M059J (cell line): ENCODE data around the gene TPMT. TPM values are rescaled to one million over a fixed set of nuclear protein-coding genes. Genes with fewer than 3 reads are reported as not detected.

ENCODE experiments used
- DNase-seq: peaks from one replicate; pipeline ENCODE4 v3.0.0-alpha.2; 2012; ENCODE audit warnings: low read depth
- total RNA-seq: library from RNA; depleted of rRNA; stranded (reverse); fragments of >200 nt; shearing (Covaris generic); gene quantifications from 2 replicates; pipeline ENCODE4 v1.2.3, GENCODE V29; 2014

The TPMT gene
- total RNA-seq, 1 experiment from 2014 or later = 58.4 TPM

- no peak for DNase-seq
Measured at GRCh38 chr6:18117136-18117535, 37.7 kb downstream of the TPMT start.

GRCh38 chr6:18115356-18115755, 39.5 kb downstream of the TPMT start:
- DNase-seq = peak; percentile 85

GRCh38 chr6:18110162-18110561, 44.7 kb downstream of the TPMT start:
- DNase-seq = no peak

GRCh38 chr6:18107061-18107460, 47.8 kb downstream of the TPMT start:
- no peak for DNase-seq

- DNase-seq = no peak
Measured at GRCh38 chr6:18102783-18103509, 51.9 kb downstream of the TPMT start.

GRCh38 chr6:18101873-18102272, 53.0 kb downstream of the TPMT start:
- DNase-seq = no peak

- DNase-seq = peak; percentile 71
Measured at GRCh38 chr6:18101271-18101670, 53.6 kb downstream of the TPMT start.

- DNase-seq = no peak
Measured at GRCh38 chr6:18100296-18100695, 54.6 kb downstream of the TPMT start.

- DNase-seq = peak; percentile 74
Measured at GRCh38 chr6:18099511-18099910, 55.4 kb downstream of the TPMT start.

GRCh38 chr6:18096423-18096822, 58.5 kb downstream of the TPMT start:
- DNase-seq = no peak

- DNase-seq = no peak
Measured at GRCh38 chr6:18091382-18091781, 63.5 kb downstream of the TPMT start.

- DNase-seq = no peak
Measured at GRCh38 chr6:18090349-18090786, 64.5 kb downstream of the TPMT start.

- no peak for DNase-seq
Measured at GRCh38 chr6:18088419-18089296, 66.2 kb downstream of the TPMT start.

GRCh38 chr6:18087396-18088165, 67.3 kb downstream of the TPMT start:
- no peak for DNase-seq

GRCh38 chr6:18081025-18081668, 73.7 kb downstream of the TPMT start:
- DNase-seq = no peak

- no peak for DNase-seq
Measured at GRCh38 chr6:18080544-18080943, 74.3 kb downstream of the TPMT start.

- DNase-seq = no peak
Measured at GRCh38 chr6:18078866-18079265, 76.0 kb downstream of the TPMT start.
